KMS-11 (cell line): Measurements from ENCODE around the gene AFF1.
"Not testable (repeated sequence)": the region's sequence is repeated elsewhere in the genome, so short reads cannot be mapped to it uniquely, and the experiment has no call there.

Source experiments
- H2AFZ ChIP-seq: fragments of 200-600 bp; sonication (generic); 2 replicates; pipeline ENCODE4 v1.6.1; 2016; ENCODE audit warnings: antibody characterized with exemption, mixed run types, low read depth
- H3K27ac ChIP-seq: fragments of 200-600 bp; sonication (generic); 2 replicates; pipeline ENCODE4 v1.6.1; 2016; ENCODE audit warnings: mild to moderate bottlenecking, mixed run types
- H3K27me3 ChIP-seq: fragments of 200-600 bp; sonication (generic); 2 replicates; pipeline ENCODE4 v1.6.1; 2017; ENCODE audit warnings: mild to moderate bottlenecking, low read depth, mixed run types, moderate library complexity; ENCODE audit not compliant: insufficient read depth
- H3K36me3 ChIP-seq: fragments of 200-600 bp; sonication (generic); 2 replicates; pipeline ENCODE4 v1.6.1; 2017; ENCODE audit warnings: mild to moderate bottlenecking, mixed run types; ENCODE audit not compliant: insufficient read depth
- H3K4me1 ChIP-seq: fragments of 200-600 bp; sonication (generic); 2 replicates; pipeline ENCODE4 v1.6.1; 2016; ENCODE audit warnings: mild to moderate bottlenecking, low read depth, mixed run types; ENCODE audit not compliant: poor library complexity, severe bottlenecking
- H3K4me2 ChIP-seq: fragments of 200-600 bp; sonication (generic); 2 replicates; pipeline ENCODE4 v1.7.0; 2016; ENCODE audit warnings: mild to moderate bottlenecking, mixed run types
- H3K4me3 ChIP-seq: fragments of 200-600 bp; sonication (generic); IDR thresholded peaks from 2 replicates; pipeline ENCODE4 v1.6.1; 2017; ENCODE audit warnings: low read depth, low read length, mixed read lengths; ENCODE audit not compliant: insufficient read depth
- H3K79me2 ChIP-seq: fragments of 200-600 bp; sonication (generic); 2 replicates; pipeline ENCODE4 v1.6.1; 2016; ENCODE audit warnings: low read depth, mixed run types; ENCODE audit not compliant: insufficient read depth
- H3K9ac ChIP-seq: fragments of 200-600 bp; sonication (generic); 2 replicates; pipeline ENCODE4 v1.6.1; 2016; ENCODE audit warnings: mild to moderate bottlenecking, mixed run types
- H4K20me1 ChIP-seq: fragments of 200-600 bp; sonication (generic); 2 replicates; pipeline ENCODE4 v1.6.1; 2016; ENCODE audit warnings: mild to moderate bottlenecking, mixed run types; ENCODE audit not compliant: insufficient read depth
- CTCF ChIP-seq: fragments of 200-600 bp; sonication (generic); conservative IDR thresholded peaks from 2 replicates; pipeline ENCODE4 v1.6.1; 2017; ENCODE audit warnings: low read depth, mild to moderate bottlenecking, antibody characterized with exemption, low read length, moderate library complexity, mixed read lengths

Gene AFF1

GRCh38 chr4:86991994-86992393 lies 57.2 kb downstream of the AFF1 start:
- Histone ChIP-seq H4K20me1 (no peaks in the 10 kb centered on the region), H2AFZ (no peak overlapping the region), H3K79me2 (peaks cover 68% of the 10 kb centered on the region; the same call in 1 of the 2 replicates)

GRCh38 chr4:86993909-86994681 lies 59.3 kb downstream of the AFF1 start:
- Histone ChIP-seq H4K20me1 (no peaks in the 10 kb centered on the region), H3K4me3 (no peak overlapping the region), H3K27me3 (no peaks in the 10 kb centered on the region), H3K4me1 (no peaks in the 10 kb centered on the region), H2AFZ (no peak overlapping the region), H3K36me3 (no peaks in the 10 kb centered on the region), H3K9ac (no peak overlapping the region), H3K27ac (no peak overlapping the region), H3K4me2 (no peak overlapping the region), H3K79me2 (peaks cover 72% of the 10 kb centered on the region; the same call in 1 of the 2 replicates)
- no peak for TF ChIP-seq CTCF

More at GRCh38 chr4:86991994-86992393, 57.2 kb downstream of the AFF1 start:
- no peak overlapping the region for H3K4me2 ChIP-seq
- H3K27ac ChIP-seq: no peak overlapping the region
- no peak overlapping the region for H3K4me3 ChIP-seq
- TF ChIP-seq CTCF: no peak
- no peaks in the 10 kb centered on the region for H3K4me1 ChIP-seq
- H3K36me3 ChIP-seq: 0 out of 2 replicates have a peak, but pooled peaks cover 4% of the 10 kb centered on the region
- no peaks in the 10 kb centered on the region for H3K27me3 ChIP-seq
- H3K9ac ChIP-seq: no peak overlapping the region

- no peak for TF ChIP-seq CTCF
- no peak overlapping the region for H2AFZ ChIP-seq
- H3K9ac ChIP-seq: no peak overlapping the region
- no peaks in the 10 kb centered on the region for H3K36me3 ChIP-seq
- no peak overlapping the region for H3K4me3 ChIP-seq
- H4K20me1 ChIP-seq: no peaks in the 10 kb centered on the region
- no peaks in the 10 kb centered on the region for H3K27me3 ChIP-seq
- no peaks in the 10 kb centered on the region for H3K4me1 ChIP-seq
- no peak overlapping the region for H3K4me2 ChIP-seq
- no peak overlapping the region for H3K27ac ChIP-seq
- peaks cover 69% of the 10 kb centered on the region; the same call in 1 of the 2 replicates for H3K79me2 ChIP-seq
Observed at GRCh38 chr4:86994686-86995085, 59.9 kb downstream of the AFF1 start.

- not testable (repeated sequence) for H3K27ac ChIP-seq, H3K27me3 ChIP-seq, H3K4me3 ChIP-seq, H3K9ac ChIP-seq, H2AFZ ChIP-seq, H3K36me3 ChIP-seq, H3K4me1 ChIP-seq, H4K20me1 ChIP-seq, H3K4me2 ChIP-seq
- H3K79me2 ChIP-seq: peaks cover 59% of the 10 kb centered on the region; the same call in 1 of the 2 replicates
Observed at GRCh38 chr4:86996510-86996909, 61.7 kb downstream of the AFF1 start.

- no peak overlapping the region for H3K27ac ChIP-seq
- H3K79me2 ChIP-seq: peaks cover 60% of the 10 kb centered on the region
- H3K4me1 ChIP-seq: peaks cover 36% of the 10 kb centered on the region
- no peak for TF ChIP-seq CTCF
- no peaks in the 10 kb centered on the region for H3K27me3 ChIP-seq
- H2AFZ ChIP-seq: no peak overlapping the region
- H3K9ac ChIP-seq: no peak overlapping the region
- no peaks in the 10 kb centered on the region for H4K20me1 ChIP-seq
- H3K4me2 ChIP-seq: no peak overlapping the region
- no peaks in the 10 kb centered on the region for H3K36me3 ChIP-seq
- no peak overlapping the region for H3K4me3 ChIP-seq
Observed at GRCh38 chr4:86999136-86999643, 64.4 kb downstream of the AFF1 start.
